DND-41 (cell line): ENCODE data around the gene KRTAP2-2.

Experiments used
- CTCF ChIP-seq: IDR thresholded peaks from 2 replicates; pipeline ENCODE4 v1.5.1; 2012; ENCODE audit warnings: borderline replicate concordance, low read length, moderate library complexity, mild to moderate bottlenecking; ENCODE audit not compliant: poor library complexity, severe bottlenecking; ENCODE audit errors: extremely low read depth
- EZH2 ChIP-seq: IDR thresholded peaks from 3 replicates; pipeline ENCODE4 v1.6.1; 2012; ENCODE audit warnings: borderline replicate concordance, low read depth, mild to moderate bottlenecking, moderate library complexity, low read length, inconsistent platforms; ENCODE audit not compliant: severe bottlenecking

DNA sequence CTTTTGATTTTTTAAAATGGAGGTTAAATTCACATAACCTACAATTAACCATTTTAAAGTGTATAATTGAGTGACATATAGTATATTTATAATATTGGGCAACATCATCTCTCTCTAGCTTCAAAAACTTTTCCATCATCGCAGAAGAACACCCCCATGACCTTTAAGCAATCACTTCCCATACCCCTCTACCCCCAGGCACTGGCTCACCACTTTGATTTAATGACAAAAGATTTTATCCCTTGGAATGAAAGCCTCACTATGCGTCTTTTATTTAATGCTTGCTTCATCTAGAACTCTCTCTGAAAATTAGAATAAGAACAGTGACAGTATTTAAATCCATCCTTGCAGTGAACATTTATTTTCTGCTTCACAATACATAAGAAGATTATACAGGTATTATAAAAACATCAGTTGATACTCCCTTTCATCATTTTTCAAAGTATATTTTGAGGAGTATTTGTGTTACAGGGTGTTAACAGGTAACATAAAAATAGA, 17.1 kb downstream of the KRTAP2-2 start:
- no peak for TF ChIP-seq CTCF
- TF ChIP-seq EZH2 = no peak
